Measurements from ENCODE around the gene PPP6R2. TPM values are rescaled to one million over a fixed set of nuclear protein-coding genes. Genes with fewer than 3 reads are reported as not detected.
A peak's percentile ranks its signal among the peaks of the same experiment; 100 is the strongest.

PPP6R2 gene
- total RNA-seq, 6 experiments from 2014 or later: 38.3 to 80.3 (median 54.4) TPM

DNA sequence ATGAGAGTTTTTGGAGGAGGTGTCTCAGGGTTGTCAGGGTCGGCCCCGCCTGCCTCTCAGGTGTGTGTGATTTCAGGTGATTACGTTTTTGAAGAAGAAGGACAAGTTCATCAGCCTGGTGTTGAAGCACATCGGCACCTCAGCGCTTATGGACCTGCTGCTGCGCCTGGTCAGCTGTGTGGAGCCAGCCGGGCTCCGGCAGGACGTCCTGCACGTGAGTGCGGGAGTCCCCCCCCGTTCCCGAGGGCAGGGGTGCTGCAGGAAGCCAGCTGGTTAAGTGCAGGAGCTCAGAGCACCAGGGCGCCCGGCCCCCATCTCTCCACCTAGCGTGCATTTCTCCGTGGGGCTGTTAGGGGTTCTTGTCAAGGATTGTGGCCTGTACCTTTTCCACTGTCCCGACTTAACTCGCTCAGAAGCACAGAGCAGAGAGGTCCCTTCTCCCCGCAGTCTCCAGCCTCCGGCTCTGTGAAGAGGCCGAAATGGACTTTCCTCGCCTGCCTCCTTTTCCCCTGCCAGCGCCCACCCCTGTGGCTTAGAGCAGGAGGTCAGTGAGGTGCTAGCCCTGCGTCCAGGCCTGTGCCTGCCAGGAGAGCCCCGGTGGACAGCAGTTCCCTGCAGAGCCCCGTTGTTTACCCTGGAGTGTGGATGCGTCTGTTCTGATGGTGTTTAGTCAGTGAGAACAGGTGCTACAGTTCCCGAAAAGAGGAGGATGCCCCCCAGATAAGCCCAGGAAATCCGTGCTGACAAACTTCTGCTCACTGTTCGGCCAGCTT is 71.5 kb downstream of the PPP6R2 start:
- no peak for TF ChIP-seq POLR2A (IDR thresholded peaks at IDR 0.05)
- no peak for TF ChIP-seq CTCF (IDR thresholded peaks at IDR 0.05)
- 85% methylated on average over 8 of the region's 31 CpGs for WGBS (ENCODE audit: insufficient coverage, low coverage, low lambda C conversion rate, missing lambda C conversion rate)
- Histone ChIP-seq H3K4me1 (peaks cover 0 to 11% (median 5%) of the 10 kb centered on the region in 4 donors), H3K9me3 (no peaks in the 10 kb centered on the region), H3K36me3 (peaks cover 7 to 67% (median 45%) of the 10 kb centered on the region in 4 donors), H3K27ac (no peak overlapping the region), H3K27me3 (no peaks in the 10 kb centered on the region), H3K4me3 (no peak overlapping the region)
- intact Hi-C loops (cut with DNase I): no loop called here
- DNase-seq (no peak), ATAC-seq (no peak)

DNA sequence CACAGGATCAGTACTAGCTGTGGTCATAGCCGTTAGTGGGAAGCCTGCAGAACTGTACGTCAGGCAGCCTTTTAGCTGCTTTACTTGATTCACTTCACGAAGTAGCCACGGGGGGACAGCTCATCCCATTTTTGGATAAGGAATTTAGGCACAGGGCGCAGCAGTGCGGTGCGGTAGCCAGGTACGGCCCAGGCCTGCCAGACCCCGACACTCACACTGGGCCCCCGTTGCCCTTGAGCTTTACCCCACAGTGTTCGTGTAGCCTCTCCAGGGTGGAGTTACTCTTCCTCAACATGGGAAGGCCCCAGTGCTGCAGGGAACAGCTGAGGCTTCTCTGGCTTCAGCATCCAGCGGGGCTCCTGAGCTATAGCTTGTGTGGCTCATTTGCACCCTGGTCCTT is 72.3 kb downstream of the PPP6R2 start:
- H3K9me3 ChIP-seq: no peaks in the 10 kb centered on the region
- no CpG with 5 or more reads among the region's 12 CpGs for WGBS (ENCODE audit: insufficient coverage, low coverage, low lambda C conversion rate, missing lambda C conversion rate)
- ATAC-seq (no peak), DNase-seq (no peak)
- H3K27ac ChIP-seq: no peak overlapping the region
- H3K36me3 ChIP-seq: peaks cover 11 to 75% (median 49%) of the 10 kb centered on the region in 4 donors
- H3K4me1 ChIP-seq: peaks cover 0 to 11% (median 5%) of the 10 kb centered on the region in 4 donors
- no peaks in the 10 kb centered on the region for H3K27me3 ChIP-seq
- no peak for TF ChIP-seq CTCF (IDR thresholded peaks at IDR 0.05)
- TF ChIP-seq POLR2A (IDR thresholded peaks at IDR 0.05): no peak
- H3K4me3 ChIP-seq: no peak overlapping the region
- intact Hi-C loops (cut with DNase I): no loop called here

DNA sequence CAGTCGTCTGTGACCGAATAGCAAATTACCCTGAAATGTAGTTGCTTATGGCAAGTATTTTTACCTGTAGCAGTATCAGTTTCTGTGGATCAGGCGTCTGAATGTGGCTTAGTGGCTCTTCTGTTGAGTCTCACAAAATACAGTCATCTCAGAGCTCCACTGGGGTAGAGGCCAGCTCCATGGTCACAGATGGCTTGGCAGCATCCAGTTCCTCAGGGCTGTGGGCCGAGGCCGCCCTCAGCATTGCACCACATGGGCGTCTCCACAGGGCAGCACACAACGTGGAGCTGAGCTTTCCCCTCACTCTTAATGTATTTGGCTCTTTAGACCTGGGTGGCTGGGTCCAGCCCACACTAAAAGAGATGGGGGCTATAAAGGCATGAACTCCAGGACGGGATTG is 73.9 kb downstream of the PPP6R2 start:
- WGBS (ENCODE audit: insufficient coverage, low coverage, low lambda C conversion rate, missing lambda C conversion rate): 80% methylated on average over 1 of the region's 8 CpGs
- ATAC-seq (no peak), DNase-seq (no peak)
- peaks cover 0 to 4% (median 2%) of the 10 kb centered on the region in 4 donors for H3K4me1 ChIP-seq
- H3K4me3 ChIP-seq: no peak overlapping the region
- no peaks in the 10 kb centered on the region for H3K27me3 ChIP-seq
- no peak overlapping the region for H3K27ac ChIP-seq
- TF ChIP-seq POLR2A (IDR thresholded peaks at IDR 0.05) (no peak), CTCF (IDR thresholded peaks at IDR 0.05) (no peak)
- no peaks in the 10 kb centered on the region for H3K9me3 ChIP-seq
- intact Hi-C loops (cut with DNase I): no loop called here
- peaks cover 11 to 90% (median 56%) of the 10 kb centered on the region in 4 donors for H3K36me3 ChIP-seq

- TF ChIP-seq CTCF (IDR thresholded peaks at IDR 0.05) (no peak), POLR2A (IDR thresholded peaks at IDR 0.05) (no peak)
Observed at GRCh38 chr22:50417411-50418210, 74.5 kb downstream of the PPP6R2 start.

More at GRCh38 chr22:50417411-50418210, 74.5 kb downstream of the PPP6R2 start:
- Histone ChIP-seq H3K4me3 (no peak overlapping the region), H3K27me3 (no peaks in the 10 kb centered on the region), H3K9me3 (no peaks in the 10 kb centered on the region), H3K36me3 (peaks cover 11 to 96% (median 59%) of the 10 kb centered on the region in 4 donors), H3K27ac (no peak overlapping the region), H3K4me1 (no peaks in the 10 kb centered on the region)
- 86% methylated on average over 4 of the region's 13 CpGs for WGBS (ENCODE audit: insufficient coverage, low coverage, low lambda C conversion rate, missing lambda C conversion rate)
- intact Hi-C loops (cut with DNase I): no loop called here
- ATAC-seq (peak in 1 of 4 donors; percentile 26), DNase-seq (no peak)
